ENCODE results near the gene CFB.

CFB gene

GRCh38 chr6:31952140-31952805, 6.4 kb downstream of the CFB start:
- H3K9me2 ChIP-seq (replicated peaks; ENCODE audit: low read depth, low read length), result no peaks in the 10 kb centered on the region
- no peak overlapping the region for H3K9ac ChIP-seq (ENCODE audit: low read depth, low read length, poor library complexity, severe bottlenecking)
- H3K4me2 ChIP-seq (ENCODE audit: low read depth, low read length, poor library complexity, severe bottlenecking), result no peak overlapping the region
- peaks cover under 1% of the 10 kb centered on the region for H3K4me1 ChIP-seq (ENCODE audit: insufficient read depth, low read length, poor library complexity, severe bottlenecking)
- TF ChIP-seq EZH2phosphoT487 (IDR thresholded peaks at IDR 0.05; ENCODE audit: borderline replicate concordance) (no peak), CTCF (conservative IDR thresholded peaks at IDR 0.05; ENCODE audit: low read length) (peak; percentile 93)
- no peaks in the 10 kb centered on the region for H4K20me1 ChIP-seq (ENCODE audit: insufficient read depth, low read length, poor library complexity, severe bottlenecking)
- peaks cover 10% of the 10 kb centered on the region; the same call in 1 of the 2 replicates for H3K79me2 ChIP-seq (ENCODE audit: insufficient read depth, low read length)
- peaks cover 33% of the 10 kb centered on the region; the same call in 1 of the 2 replicates for H3K36me3 ChIP-seq (ENCODE audit: insufficient read depth, low read length)
- no peaks in the 10 kb centered on the region for H3K27me3 ChIP-seq (ENCODE audit: insufficient read depth, low read length, poor library complexity, severe bottlenecking)
- H2AFZ ChIP-seq (ENCODE audit: low read length), result no peak overlapping the region
- no peak overlapping the region for H3K4me3 ChIP-seq (ENCODE audit: low read length, poor library complexity, severe bottlenecking)
- no peaks in the 10 kb centered on the region for H3K9me3 ChIP-seq (ENCODE audit: insufficient read depth, low read depth, low read length)
- H3F3A ChIP-seq (ENCODE audit: low read depth), result no peaks in the 10 kb centered on the region

DNA sequence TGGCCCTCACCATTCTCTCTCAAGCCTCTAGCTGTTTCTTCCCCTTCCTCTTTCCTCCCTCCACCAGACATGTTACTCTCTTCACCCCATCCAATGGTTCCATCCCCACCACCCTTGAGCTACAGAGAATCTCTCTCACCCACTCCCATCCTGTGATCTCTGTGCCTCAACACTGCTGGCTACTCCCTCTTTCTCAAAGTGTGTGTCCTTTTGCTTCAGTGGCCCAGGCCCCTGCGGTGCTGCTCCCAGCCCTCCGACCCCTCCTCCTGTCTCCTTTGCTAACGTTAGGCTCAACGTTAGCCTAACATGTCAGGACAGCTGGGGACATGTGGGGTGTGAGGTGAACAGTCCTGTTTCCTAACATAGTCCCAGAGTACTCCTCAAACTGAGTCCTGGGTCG, 7.0 kb downstream of the CFB start:
- Histone ChIP-seq H3K4me1 (ENCODE audit: insufficient read depth, low read length, poor library complexity, severe bottlenecking) (peaks cover 7% of the 10 kb centered on the region), H3K27me3 (ENCODE audit: insufficient read depth, low read length, poor library complexity, severe bottlenecking) (no peaks in the 10 kb centered on the region), H2AFZ (ENCODE audit: low read length) (no peak overlapping the region), H3K36me3 (ENCODE audit: insufficient read depth, low read length) (peaks cover 33% of the 10 kb centered on the region; the same call in 1 of the 2 replicates), H3K9ac (ENCODE audit: low read depth, low read length, poor library complexity, severe bottlenecking) (no peak overlapping the region), H3F3A (ENCODE audit: low read depth) (no peaks in the 10 kb centered on the region), H3K9me2 (replicated peaks; ENCODE audit: low read depth, low read length) (no peaks in the 10 kb centered on the region), H3K4me2 (ENCODE audit: low read depth, low read length, poor library complexity, severe bottlenecking) (no peak overlapping the region), H4K20me1 (ENCODE audit: insufficient read depth, low read length, poor library complexity, severe bottlenecking) (no peaks in the 10 kb centered on the region), H3K79me2 (ENCODE audit: insufficient read depth, low read length) (peaks cover 16% of the 10 kb centered on the region), H3K4me3 (ENCODE audit: low read length, poor library complexity, severe bottlenecking) (no peak overlapping the region), H3K9me3 (ENCODE audit: insufficient read depth, low read depth, low read length) (no peaks in the 10 kb centered on the region)
- no peak for TF ChIP-seq CTCF (conservative IDR thresholded peaks at IDR 0.05; ENCODE audit: low read length)
- no peak for TF ChIP-seq EZH2phosphoT487 (IDR thresholded peaks at IDR 0.05; ENCODE audit: borderline replicate concordance)

DNA sequence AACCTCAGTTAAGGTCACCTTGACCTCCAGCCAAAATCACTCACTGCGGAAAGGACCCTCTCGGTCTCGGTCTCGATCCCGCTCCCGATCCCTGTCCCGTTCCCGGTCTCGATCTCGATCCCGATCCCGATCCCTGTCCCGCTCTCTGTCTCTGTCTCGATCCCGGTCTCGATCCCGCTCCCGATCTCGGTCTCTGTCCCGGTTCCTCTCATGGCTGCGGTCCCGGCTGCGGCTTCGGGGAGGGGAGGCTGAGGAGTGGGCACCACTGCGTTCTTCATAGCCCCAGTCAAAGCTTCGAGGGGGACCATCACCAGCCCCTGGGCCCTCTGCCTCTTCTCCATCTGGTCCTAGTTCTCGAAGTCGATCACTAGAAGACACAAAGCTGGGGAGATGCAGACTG, 8.6 kb downstream of the CFB start:
- H2AFZ ChIP-seq (ENCODE audit: low read length), result no peak overlapping the region
- no peaks in the 10 kb centered on the region for H3K9me3 ChIP-seq (ENCODE audit: insufficient read depth, low read depth, low read length)
- H3K36me3 ChIP-seq (ENCODE audit: insufficient read depth, low read length), result peaks cover 33% of the 10 kb centered on the region; the same call in 1 of the 2 replicates
- no peak overlapping the region for H3K9ac ChIP-seq (ENCODE audit: low read depth, low read length, poor library complexity, severe bottlenecking)
- H3K9me2 ChIP-seq (replicated peaks; ENCODE audit: low read depth, low read length), result no peaks in the 10 kb centered on the region
- H3K27me3 ChIP-seq (ENCODE audit: insufficient read depth, low read length, poor library complexity, severe bottlenecking), result no peaks in the 10 kb centered on the region
- no peaks in the 10 kb centered on the region for H4K20me1 ChIP-seq (ENCODE audit: insufficient read depth, low read length, poor library complexity, severe bottlenecking)
- no peak overlapping the region for H3K4me3 ChIP-seq (ENCODE audit: low read length, poor library complexity, severe bottlenecking)
- TF ChIP-seq EZH2phosphoT487 (IDR thresholded peaks at IDR 0.05; ENCODE audit: borderline replicate concordance), result no peak
- TF ChIP-seq CTCF (conservative IDR thresholded peaks at IDR 0.05; ENCODE audit: low read length), result no peak
- peaks cover 29% of the 10 kb centered on the region for H3K79me2 ChIP-seq (ENCODE audit: insufficient read depth, low read length)
- no peaks in the 10 kb centered on the region for H3F3A ChIP-seq (ENCODE audit: low read depth)
- H3K4me1 ChIP-seq (ENCODE audit: insufficient read depth, low read length, poor library complexity, severe bottlenecking), result peaks cover 16% of the 10 kb centered on the region
- H3K4me2 ChIP-seq (ENCODE audit: low read depth, low read length, poor library complexity, severe bottlenecking), result no peak overlapping the region

All from Loucy (cell line).